ENCODE measurements around the gene DCAF6.

Gene DCAF6

GRCh38 chr1:168084396-168085231, 148.1 kb downstream of the DCAF6 start:
- peak; percentile 34 for DNase-seq (ENCODE audit: low read depth)

- no peak for DNase-seq (ENCODE audit: low read depth)
These were observed 149.0 kb downstream of the DCAF6 start for GRCh38 chr1:168085401-168085872.

- DNase-seq (ENCODE audit: low read depth) = no peak
These were observed 150.0 kb downstream of the DCAF6 start for GRCh38 chr1:168086438-168086837.

- no peak for DNase-seq (ENCODE audit: low read depth)
These were observed 151.2 kb downstream of the DCAF6 start for GRCh38 chr1:168087696-168088095.

GRCh38 chr1:168088511-168089325, 152.2 kb downstream of the DCAF6 start:
- no peak for DNase-seq (ENCODE audit: low read depth)

GRCh38 chr1:168089326-168089978, 153.0 kb downstream of the DCAF6 start:
- no peak for DNase-seq (ENCODE audit: low read depth)

- DNase-seq (ENCODE audit: low read depth) = no peak
These were observed 153.5 kb downstream of the DCAF6 start for GRCh38 chr1:168089979-168090337.

GRCh38 chr1:168090395-168090794, 153.9 kb downstream of the DCAF6 start:
- no peak for DNase-seq (ENCODE audit: low read depth)

GRCh38 chr1:168091063-168091462, 154.6 kb downstream of the DCAF6 start:
- DNase-seq (ENCODE audit: low read depth) = no peak

GRCh38 chr1:168091720-168092550, 155.5 kb downstream of the DCAF6 start:
- no peak for DNase-seq (ENCODE audit: low read depth)

GRCh38 chr1:168092566-168093355, 156.3 kb downstream of the DCAF6 start:
- no peak for DNase-seq (ENCODE audit: low read depth)

- DNase-seq (ENCODE audit: low read depth) = no peak
These were observed 157.1 kb downstream of the DCAF6 start for GRCh38 chr1:168093616-168094015.

GRCh38 chr1:168095476-168095875, 159.0 kb downstream of the DCAF6 start:
- DNase-seq (ENCODE audit: low read depth) = no peak

GRCh38 chr1:168096296-168097165, 160.0 kb downstream of the DCAF6 start:
- DNase-seq (ENCODE audit: low read depth) = no peak

- DNase-seq (ENCODE audit: low read depth) = no peak
These were observed 161.5 kb downstream of the DCAF6 start for GRCh38 chr1:168097921-168098528.

- DNase-seq (ENCODE audit: low read depth) = no peak
These were observed 162.2 kb downstream of the DCAF6 start for GRCh38 chr1:168098534-168099320.

- DNase-seq (ENCODE audit: low read depth) = no peak
These were observed 162.9 kb downstream of the DCAF6 start for GRCh38 chr1:168099337-168099801.

GRCh38 chr1:168100315-168101002, 164.0 kb downstream of the DCAF6 start:
- no peak for DNase-seq (ENCODE audit: low read depth)
